Choroid plexus epithelial cell (primary cell): ENCODE measurements around the gene ASCC2.
"Not testable (repeated sequence)": the region's sequence is repeated elsewhere in the genome, so short reads cannot be mapped to it uniquely, and the experiment has no call there.

Source experiments
- DNase-seq: peaks from one replicate; pipeline ENCODE4 v3.0.0-alpha.2; 2010; ENCODE audit warnings: low read depth
- H3K4me3 ChIP-seq: 2 replicates; pipeline ENCODE4 v1.5.1; 2011; ENCODE audit warnings: low read depth, mild to moderate bottlenecking, control low read depth, low read length, moderate library complexity
- CTCF ChIP-seq: conservative IDR thresholded peaks from 2 replicates; pipeline ENCODE4 v1.5.1; 2011; ENCODE audit warnings: low read depth, mild to moderate bottlenecking, control low read depth, inconsistent platforms, low read length, moderate library complexity

The ASCC2 gene

GRCh38 chr22:29758959-29759358 lies 79.1 kb downstream of the ASCC2 start:
- no peak for TF ChIP-seq CTCF
- no peak for DNase-seq
- H3K4me3 ChIP-seq = no peak overlapping the region

- no peak overlapping the region for H3K4me3 ChIP-seq
- peak; percentile 59 for DNase-seq
- no peak for TF ChIP-seq CTCF
These were observed 79.9 kb downstream of the ASCC2 start for GRCh38 chr22:29758068-29758622.

GRCh38 chr22:29757096-29757495 lies 81.0 kb downstream of the ASCC2 start:
- no peak overlapping the region for H3K4me3 ChIP-seq
- DNase-seq = no peak
- TF ChIP-seq CTCF = no peak

GRCh38 chr22:29756341-29756740 lies 81.7 kb downstream of the ASCC2 start:
- DNase-seq = no peak
- H3K4me3 ChIP-seq = no peak overlapping the region
- no peak for TF ChIP-seq CTCF

GRCh38 chr22:29755889-29756288 lies 82.2 kb downstream of the ASCC2 start:
- TF ChIP-seq CTCF = no peak
- no peak overlapping the region for H3K4me3 ChIP-seq
- DNase-seq = no peak

GRCh38 chr22:29754658-29755395 lies 83.2 kb downstream of the ASCC2 start:
- DNase-seq, H3K4me3 ChIP-seq: not testable (repeated sequence)

GRCh38 chr22:29753808-29754657 lies 84.0 kb downstream of the ASCC2 start:
- DNase-seq = no peak
- no peak overlapping the region for H3K4me3 ChIP-seq
- no peak for TF ChIP-seq CTCF
